NCI-H2171 treated with DMSO at 0.1 percent for 48 hours (cell line): ENCODE measurements around the gene PLA2G12B.
A peak's percentile ranks its signal among the peaks of the same experiment; 100 is the strongest.
"Not testable (repeated sequence)": the region's sequence is repeated elsewhere in the genome, so short reads cannot be mapped to it uniquely, and the experiment has no call there.

Experiments
- DNase-seq: peaks from one replicate; lab custom pipeline; 2025; lab: John Stamatoyannopoulos, UW

Gene PLA2G12B, protein sequence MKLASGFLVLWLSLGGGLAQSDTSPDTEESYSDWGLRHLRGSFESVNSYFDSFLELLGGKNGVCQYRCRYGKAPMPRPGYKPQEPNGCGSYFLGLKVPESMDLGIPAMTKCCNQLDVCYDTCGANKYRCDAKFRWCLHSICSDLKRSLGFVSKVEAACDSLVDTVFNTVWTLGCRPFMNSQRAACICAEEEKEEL

DNA sequence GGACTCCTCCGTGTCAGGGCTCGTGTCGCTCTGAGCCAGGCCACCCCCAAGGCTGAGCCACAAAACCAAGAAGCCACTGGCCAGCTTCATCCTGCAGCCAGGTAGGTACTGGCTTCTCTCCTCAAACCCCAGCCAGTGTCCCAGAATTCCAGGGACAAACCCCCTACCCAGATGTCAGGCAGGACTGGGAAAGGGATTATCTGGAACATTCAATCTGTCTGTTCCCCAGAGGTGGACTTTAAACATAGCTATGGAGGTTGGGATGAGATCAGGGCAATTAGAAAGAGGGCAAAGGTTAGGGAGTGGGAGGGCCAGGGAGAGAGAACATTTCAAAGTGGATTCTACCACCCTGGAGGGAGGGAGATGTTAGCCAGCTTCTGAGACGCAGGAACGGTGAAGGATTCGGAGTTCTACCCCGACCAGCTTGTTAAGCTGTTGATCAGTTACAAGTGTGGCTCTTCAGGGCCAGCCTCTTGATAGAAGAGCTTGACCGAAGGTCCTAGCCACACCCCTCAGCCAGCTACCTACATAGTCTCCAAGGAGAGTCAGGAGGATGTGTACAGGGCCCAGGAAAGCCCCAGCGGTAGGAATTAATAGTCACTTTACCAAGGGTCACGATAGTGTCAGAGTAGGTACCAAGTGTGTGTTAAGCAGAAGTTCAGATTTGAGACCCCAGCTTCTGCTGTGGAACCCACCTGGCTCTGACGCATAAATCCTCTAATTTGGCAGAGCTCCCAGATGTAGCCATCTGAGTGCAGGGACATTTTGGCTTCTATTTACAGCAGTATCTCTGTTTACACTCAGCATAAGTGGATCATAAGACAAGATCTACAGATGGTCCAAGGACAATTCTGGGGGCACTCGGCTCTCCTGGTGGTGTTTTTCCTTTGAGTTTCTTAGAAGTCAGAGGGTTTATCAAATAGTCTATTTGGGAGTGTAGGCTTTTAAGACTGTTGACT lies at the start of gene PLA2G12B:
TSS of gene PLA2G12B (minus strand) at position 211 of the 959 bp plus-strand sequence. CDS start at position 90, 121 bp downstream.
- peak; percentile 88 for DNase-seq

GRCh38 chr10:73003822-73004221 lies 49.2 kb upstream of the PLA2G12B start:
- no peak for DNase-seq

DNA sequence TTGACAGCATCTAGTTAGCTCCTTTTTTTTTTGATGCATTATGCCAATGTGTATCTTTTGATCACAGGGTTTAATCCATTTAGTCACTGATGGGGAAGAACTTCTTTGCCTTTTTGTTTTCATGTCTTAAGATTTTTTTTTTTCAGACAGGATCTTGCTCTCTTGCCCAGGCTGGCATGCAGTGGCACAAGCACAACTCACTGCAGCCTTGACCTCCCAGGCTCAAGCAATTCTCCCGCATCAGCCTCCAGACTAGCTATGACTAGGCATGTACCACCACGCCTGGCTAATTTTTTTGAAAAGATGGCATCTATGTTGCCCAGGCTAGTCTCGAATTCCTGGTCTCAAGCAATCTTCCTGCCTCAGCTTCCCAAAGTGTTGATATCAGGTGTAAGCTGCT lies 46.4 kb upstream of the PLA2G12B start:
- no peak for DNase-seq

DNA sequence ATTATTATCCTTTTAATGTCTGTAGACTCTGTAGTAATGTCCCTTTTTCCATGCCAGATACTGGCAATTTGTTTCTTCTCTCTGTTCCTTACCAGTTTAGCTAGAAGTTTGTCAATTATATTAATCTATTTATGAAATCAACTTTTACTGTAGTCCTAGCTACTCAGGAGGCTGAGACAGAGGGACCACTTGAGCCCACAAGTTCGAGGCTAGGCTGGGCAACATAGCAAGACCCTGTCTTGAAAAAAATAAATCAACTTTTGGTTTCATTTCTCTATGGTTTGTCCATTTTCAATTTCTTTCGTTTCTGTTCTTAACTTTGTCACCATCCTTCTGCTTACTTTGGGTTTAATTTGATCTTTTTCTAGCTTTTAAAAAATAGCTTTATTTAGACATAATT lies 42.5 kb upstream of the PLA2G12B start:
- DNase-seq = no peak

- not testable (repeated sequence) for DNase-seq
Observed at GRCh38 chr10:72995459-72995858, 40.9 kb upstream of the PLA2G12B start.

GRCh38 chr10:72989771-72990170 lies 35.2 kb upstream of the PLA2G12B start:
- not testable (repeated sequence) for DNase-seq

DNA sequence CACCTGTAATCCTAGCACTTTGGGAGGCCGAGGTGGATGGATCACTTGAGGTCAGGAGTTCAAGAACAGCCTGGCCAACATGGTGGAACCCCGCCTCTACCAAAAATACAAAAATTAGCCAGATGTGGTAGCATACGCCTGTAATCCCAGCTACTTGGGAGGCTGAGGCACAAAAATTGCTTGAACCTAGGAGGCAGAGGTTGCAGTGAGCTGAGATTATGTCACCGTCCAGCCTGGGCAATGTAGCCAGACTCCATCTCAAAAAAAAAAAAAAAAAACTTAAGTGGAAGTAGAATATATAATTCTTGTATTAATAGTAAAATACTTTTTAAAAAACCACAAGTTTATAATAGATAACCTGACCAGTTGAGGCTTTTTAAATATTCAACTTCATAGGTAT lies 30.0 kb upstream of the PLA2G12B start:
- not testable (repeated sequence) for DNase-seq

- no peak for DNase-seq
Observed at GRCh38 chr10:72981882-72982529, 27.4 kb upstream of the PLA2G12B start.

- no peak for DNase-seq
Observed at GRCh38 chr10:72981028-72981881, 26.6 kb upstream of the PLA2G12B start.

DNA sequence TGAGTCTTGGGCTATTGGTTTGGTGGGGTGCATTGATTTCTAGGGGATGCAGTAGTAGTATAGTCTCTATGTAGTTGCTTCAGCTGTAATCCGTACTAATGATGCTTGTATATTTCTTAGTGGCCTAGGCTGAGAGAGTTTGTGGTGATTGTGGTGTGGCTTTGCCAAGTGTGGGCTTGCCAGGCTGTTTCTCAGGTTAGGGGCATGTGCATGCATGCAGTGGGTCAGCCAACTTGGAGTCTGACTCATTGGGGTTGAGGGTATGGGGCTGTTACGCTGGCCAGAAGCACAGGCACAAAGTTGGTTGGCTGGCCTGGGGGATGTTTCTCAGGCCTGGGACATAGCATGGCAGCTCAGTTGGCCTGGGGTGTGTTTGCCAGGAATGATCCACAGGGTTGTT lies 25.7 kb upstream of the PLA2G12B start:
- no peak for DNase-seq

DNA sequence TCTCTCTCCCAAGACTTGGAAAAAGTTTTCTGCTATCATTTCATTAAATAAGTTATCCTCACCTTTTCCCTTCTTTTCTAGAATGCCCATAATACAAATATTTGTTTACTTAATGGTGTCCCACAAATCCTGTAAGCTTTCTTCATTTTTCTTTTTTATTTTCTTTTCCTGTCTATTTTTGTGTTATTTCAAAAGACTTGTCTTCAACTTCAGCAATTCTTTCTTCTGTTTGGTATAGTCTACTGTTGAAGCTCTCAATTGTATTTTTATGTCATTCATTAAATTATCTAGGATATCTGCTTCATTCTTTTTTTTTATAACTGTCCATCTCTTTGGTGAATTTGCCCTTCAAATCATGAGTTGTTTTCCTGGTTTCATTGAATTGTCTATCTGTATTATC lies 25.1 kb upstream of the PLA2G12B start:
- no peak for DNase-seq

- no peak for DNase-seq
Observed at GRCh38 chr10:72976886-72977285, 22.3 kb upstream of the PLA2G12B start.

DNA sequence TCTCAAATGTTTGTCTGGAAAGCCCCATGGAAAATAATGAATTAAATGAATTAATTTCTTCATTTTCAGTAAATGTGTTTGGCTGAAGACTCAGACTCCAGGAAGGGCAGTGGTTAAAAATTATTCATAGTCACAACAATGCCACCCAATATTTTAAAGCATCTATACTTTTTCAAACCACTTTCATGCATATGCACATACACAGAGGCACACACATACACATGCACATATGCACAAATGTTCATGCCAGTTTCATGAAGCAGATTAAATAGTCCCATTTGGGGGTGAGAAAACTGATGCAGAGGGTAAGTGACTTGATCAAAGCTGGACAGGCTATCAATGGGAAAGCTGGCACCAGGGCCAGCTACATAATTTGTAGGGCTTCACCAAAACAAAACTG lies 1.4 kb upstream of the PLA2G12B start:
- no peak for DNase-seq

- no peak for DNase-seq
Observed at GRCh38 chr10:72954230-72954595, 393 bp downstream of the PLA2G12B start.

- DNase-seq = no peak
Observed at GRCh38 chr10:72953687-72954086, 919 bp downstream of the PLA2G12B start.

DNA sequence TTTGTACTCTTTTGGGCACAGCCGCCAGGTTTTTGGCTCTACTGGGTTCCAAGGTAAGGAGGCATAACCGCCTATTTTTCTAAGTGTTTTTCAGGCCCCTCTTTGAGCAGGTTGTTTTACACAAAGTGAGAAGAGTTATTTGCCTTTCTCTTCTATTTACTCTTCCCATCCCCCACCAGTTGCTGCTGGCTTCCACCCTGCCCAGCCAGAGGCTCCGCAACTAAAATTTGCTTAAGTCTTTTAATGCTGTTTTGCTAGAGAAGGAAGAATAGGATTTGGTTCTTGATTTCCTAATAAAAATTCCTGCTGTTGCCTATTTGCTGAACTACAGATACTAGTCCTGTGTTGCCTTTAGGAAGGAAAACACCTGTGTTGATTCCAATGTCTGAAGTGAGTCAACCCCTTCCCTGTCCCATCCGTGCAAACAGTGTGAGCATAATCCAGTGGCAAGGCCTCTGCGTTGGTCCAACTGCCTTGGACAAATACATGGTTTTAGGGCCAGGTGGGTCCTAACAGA lies 1.9 kb downstream of the PLA2G12B start:
- no peak for DNase-seq

- no peak for DNase-seq
Observed at GRCh38 chr10:72952189-72952588, 2.4 kb downstream of the PLA2G12B start.

GRCh38 chr10:72951760-72952159 lies 2.8 kb downstream of the PLA2G12B start:
- no peak for DNase-seq

- DNase-seq = no peak
Observed at GRCh38 chr10:72948762-72949161, 5.8 kb downstream of the PLA2G12B start.

- DNase-seq = no peak
Observed at GRCh38 chr10:72946963-72947362, 7.6 kb downstream of the PLA2G12B start.

DNA sequence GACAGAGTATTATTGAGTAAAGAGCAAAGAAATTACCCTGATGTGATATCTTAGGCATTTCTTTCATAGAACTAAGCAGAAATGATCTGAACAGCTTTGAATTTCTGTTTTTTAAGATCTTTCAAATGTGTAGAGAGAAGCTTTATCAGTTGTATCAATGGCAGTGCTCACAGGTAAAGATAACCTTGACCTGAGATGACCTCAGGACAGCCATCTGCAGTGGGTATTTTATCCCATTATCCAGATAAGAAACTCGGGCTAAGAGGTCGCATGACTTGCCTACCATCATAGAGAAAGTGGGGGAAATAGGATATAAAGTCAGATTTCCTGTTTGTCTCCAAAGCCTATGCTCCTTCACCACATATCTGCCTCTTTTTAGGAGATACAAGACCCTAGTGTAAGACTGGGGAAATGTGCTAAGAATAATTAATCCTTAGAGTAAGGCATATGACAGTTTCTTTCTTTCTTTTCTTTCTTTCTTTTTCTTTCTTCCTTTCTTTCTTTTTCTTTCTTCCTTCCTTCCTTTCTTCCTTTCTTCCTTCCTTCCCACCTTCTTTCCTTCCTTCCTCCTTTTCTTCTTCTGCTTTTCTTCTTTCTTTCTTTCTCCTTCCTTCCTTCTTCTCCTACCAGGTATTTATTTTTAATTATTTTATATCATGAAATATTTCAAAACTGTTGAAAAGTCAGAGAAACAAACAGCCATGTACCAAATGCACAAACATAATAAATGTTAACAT lies 10.9 kb downstream of the PLA2G12B start:
- DNase-seq = no peak
